Thoracic aorta (tissue), 2 donors: ENCODE data around the gene HECTD2. TPM values are rescaled to one million over a fixed set of nuclear protein-coding genes. Genes with fewer than 3 reads are reported as not detected.

Source experiments
- ATAC-seq: fragments of 150-250 bp; one replicate; pipeline ENCODE4 v1.8.0; 2017; ENCODE audit warnings: low read depth; ENCODE audit not compliant: insufficient number of reproducible peaks, low FRiP score
- DNase-seq: peaks from one replicate; pipeline ENCODE4 v3.0.0-alpha.2; 2020; ENCODE audit warnings: low spot score
- H3K27ac ChIP-seq, 2 donors: fragments of 200-600 bp; sonication (generic); 1 replicate in 1 of 2; 2 replicates in 1 of 2; pipeline ENCODE4 v1.5.1; 2016; ENCODE audit warnings: mild to moderate bottlenecking in 2 of 2, moderate library complexity in 2 of 2
- H3K27me3 ChIP-seq: fragments of 200-600 bp; sonication (generic); replicated peaks from 2 replicates; pipeline ENCODE4 v1.6.0; 2016; ENCODE audit warnings: mild to moderate bottlenecking; ENCODE audit not compliant: insufficient read depth
- H3K36me3 ChIP-seq: fragments of 200-600 bp; sonication (generic); one replicate; pipeline ENCODE4 v1.5.1; 2016
- H3K4me1 ChIP-seq, 2 donors: fragments of 200-600 bp; sonication (generic); 1 replicate in 1 of 2; 2 replicates in 1 of 2; pipeline versions ENCODE4 v1.5.1 to v1.6.0; 2016; ENCODE audit warnings: low read depth in 2 of 2, mild to moderate bottlenecking in 1 of 2; ENCODE audit not compliant: control insufficient read depth in 1 of 2
- H3K4me3 ChIP-seq: fragments of 200-600 bp; sonication (generic); 2 replicates; pipeline ENCODE4 v1.5.1; 2016; ENCODE audit warnings: mild to moderate bottlenecking
- H3K9me3 ChIP-seq: fragments of 200-600 bp; sonication (generic); 2 replicates; pipeline ENCODE4 v1.5.1; 2016
- CTCF ChIP-seq: fragments of 200-600 bp; sonication (generic); IDR thresholded peaks from one replicate; pipeline ENCODE4 v1.5.1; 2019; ENCODE audit warnings: antibody characterized with exemption
- total RNA-seq, 2 donors: library from RNA; depleted of rRNA; stranded (reverse); fragments of >200 nt; gene quantifications; one replicate each; pipeline versions ENCODE4 v1.1.0 to v1.2.3, GENCODE V29; 2016

Gene HECTD2
- total RNA-seq, 2 donors from 2014 or later = 35.9 to 48.0 TPM

DNA sequence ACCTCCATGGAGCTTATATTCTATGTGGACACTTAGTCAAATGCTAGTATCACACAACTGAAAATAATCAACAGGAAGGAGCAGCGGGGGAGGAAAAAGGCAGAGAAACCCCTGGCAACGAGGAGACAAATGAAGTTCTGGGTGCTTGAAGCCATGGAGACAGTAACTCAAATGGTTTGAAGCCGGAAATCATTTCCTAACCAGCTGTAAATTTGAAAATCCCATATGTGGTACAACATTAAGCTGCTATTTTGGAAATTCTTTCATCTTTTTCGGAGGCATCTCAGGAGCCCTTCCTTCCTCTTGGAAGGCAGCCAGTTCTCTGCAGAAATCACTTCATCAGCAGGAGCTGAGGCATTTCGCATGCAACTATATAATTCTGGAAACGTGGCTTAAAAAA lies 131.3 kb downstream of the HECTD2 start:
- Histone ChIP-seq H3K4me3 (no peak overlapping the region), H3K27ac (no peak overlapping the region), H3K4me1 (peaks cover 0 to 9% of the 10 kb centered on the region in 2 donors), H3K9me3 (no peaks in the 10 kb centered on the region), H3K36me3 (no peaks in the 10 kb centered on the region), H3K27me3 (no peaks in the 10 kb centered on the region)
- DNase-seq = no peak
- ATAC-seq = no peak
- TF ChIP-seq CTCF = no peak

- Histone ChIP-seq H3K27ac (no peak overlapping the region), H3K36me3 (no peaks in the 10 kb centered on the region), H3K4me3 (no peak overlapping the region), H3K27me3 (no peaks in the 10 kb centered on the region), H3K9me3 (no peaks in the 10 kb centered on the region), H3K4me1 (no peaks in the 10 kb centered on the region)
- no peak for TF ChIP-seq CTCF
- no peak for DNase-seq
- no peak for ATAC-seq
Measured at GRCh38 chr10:91545384-91545783, 135.2 kb downstream of the HECTD2 start.

GRCh38 chr10:91545838-91546237 lies 135.7 kb downstream of the HECTD2 start:
- no peak overlapping the region for H3K27ac ChIP-seq
- H3K4me1 ChIP-seq = no peaks in the 10 kb centered on the region
- no peak for ATAC-seq
- H3K27me3 ChIP-seq = no peaks in the 10 kb centered on the region
- TF ChIP-seq CTCF = no peak
- H3K9me3 ChIP-seq = no peaks in the 10 kb centered on the region
- no peaks in the 10 kb centered on the region for H3K36me3 ChIP-seq
- DNase-seq = no peak
- H3K4me3 ChIP-seq = no peak overlapping the region

DNA sequence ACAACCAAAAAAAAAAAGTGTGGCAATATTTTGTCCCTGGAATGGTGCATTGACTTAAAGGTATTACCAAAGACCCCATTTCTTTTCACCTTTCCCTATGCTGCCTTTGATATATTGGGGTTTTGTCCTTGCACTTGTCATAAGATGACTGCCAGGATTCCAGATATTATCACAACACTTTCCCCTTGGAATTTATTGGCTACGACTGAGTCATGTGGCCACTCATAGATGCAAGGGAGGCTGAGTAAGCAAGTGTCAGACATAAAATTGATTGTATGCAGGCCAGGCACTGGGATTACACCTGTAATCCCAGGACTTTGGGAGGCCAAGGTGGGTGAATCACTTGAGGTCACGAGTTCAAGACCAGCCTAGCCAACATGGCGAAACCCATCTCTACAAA lies 139.1 kb downstream of the HECTD2 start:
- Histone ChIP-seq H3K27me3 (no peaks in the 10 kb centered on the region), H3K36me3 (no peaks in the 10 kb centered on the region), H3K27ac (no peak overlapping the region), H3K4me3 (no peak overlapping the region), H3K4me1 (no peaks in the 10 kb centered on the region), H3K9me3 (no peaks in the 10 kb centered on the region)
- ATAC-seq (no peak), DNase-seq (no peak)
- no peak for TF ChIP-seq CTCF

GRCh38 chr10:91550021-91550420 lies 139.9 kb downstream of the HECTD2 start:
- Histone ChIP-seq H3K4me3 (no peak overlapping the region), H3K9me3 (no peaks in the 10 kb centered on the region), H3K27ac (no peak overlapping the region), H3K4me1 (peaks cover 0 to 2% of the 10 kb centered on the region in 2 donors), H3K36me3 (no peaks in the 10 kb centered on the region), H3K27me3 (no peaks in the 10 kb centered on the region)
- DNase-seq (no peak), ATAC-seq (no peak)
- no peak for TF ChIP-seq CTCF
